Panc1 (cell line): Measurements from ENCODE around the gene SMG6.

Source experiments
- CTCF ChIP-seq: fragments of 450-650 bp; IDR thresholded peaks from 2 replicates; pipeline ENCODE4 v1.5.1; 2017; ENCODE audit warnings: mild to moderate bottlenecking
- POLR2AphosphoS5 ChIP-seq: IDR thresholded peaks from 2 replicates; pipeline ENCODE4 v1.6.1; 2012; ENCODE audit warnings: mild to moderate bottlenecking, low read depth, low read length, moderate library complexity
- TCF7L2 ChIP-seq: IDR thresholded peaks from 2 replicates; pipeline ENCODE4 v1.6.1; 2011; ENCODE audit warnings: mild to moderate bottlenecking, low read depth, low read length, inconsistent platforms
- TF ChIP-seq, protein P1 (sequence below), 2 experiments: IDR thresholded peaks; 2 replicates each; pipeline ENCODE4 v1.6.1; 2011 to 2012; ENCODE audit warnings: low read depth in 2 of 2, control low read depth in 1 of 2, low read length in 1 of 2, mild to moderate bottlenecking in 1 of 2, moderate library complexity in 1 of 2; ENCODE audit not compliant: insufficient read depth in 1 of 2

DNA sequence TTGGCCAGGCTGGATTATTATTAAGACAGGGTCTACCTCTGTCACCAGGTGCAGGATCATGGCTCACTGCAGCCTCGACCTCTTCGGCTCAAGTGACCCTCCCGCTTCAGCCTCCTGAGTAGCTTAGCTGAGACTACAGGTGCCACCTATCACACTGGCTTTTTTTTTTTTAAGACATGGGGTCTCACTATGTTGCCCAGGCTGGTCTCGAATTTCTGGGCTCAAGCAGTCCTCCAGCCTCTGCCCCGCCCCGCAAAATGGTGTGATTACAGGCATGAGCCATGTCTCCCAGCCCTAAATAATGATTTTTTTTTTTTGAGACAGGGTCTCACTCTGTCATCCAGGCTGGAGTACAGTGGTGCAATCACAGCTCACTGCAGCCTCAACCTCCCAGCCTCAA is 256.0 kb downstream of the SMG6 start:
- TF ChIP-seq CTCF, result no peak
- TF ChIP-seq, protein P1, sequence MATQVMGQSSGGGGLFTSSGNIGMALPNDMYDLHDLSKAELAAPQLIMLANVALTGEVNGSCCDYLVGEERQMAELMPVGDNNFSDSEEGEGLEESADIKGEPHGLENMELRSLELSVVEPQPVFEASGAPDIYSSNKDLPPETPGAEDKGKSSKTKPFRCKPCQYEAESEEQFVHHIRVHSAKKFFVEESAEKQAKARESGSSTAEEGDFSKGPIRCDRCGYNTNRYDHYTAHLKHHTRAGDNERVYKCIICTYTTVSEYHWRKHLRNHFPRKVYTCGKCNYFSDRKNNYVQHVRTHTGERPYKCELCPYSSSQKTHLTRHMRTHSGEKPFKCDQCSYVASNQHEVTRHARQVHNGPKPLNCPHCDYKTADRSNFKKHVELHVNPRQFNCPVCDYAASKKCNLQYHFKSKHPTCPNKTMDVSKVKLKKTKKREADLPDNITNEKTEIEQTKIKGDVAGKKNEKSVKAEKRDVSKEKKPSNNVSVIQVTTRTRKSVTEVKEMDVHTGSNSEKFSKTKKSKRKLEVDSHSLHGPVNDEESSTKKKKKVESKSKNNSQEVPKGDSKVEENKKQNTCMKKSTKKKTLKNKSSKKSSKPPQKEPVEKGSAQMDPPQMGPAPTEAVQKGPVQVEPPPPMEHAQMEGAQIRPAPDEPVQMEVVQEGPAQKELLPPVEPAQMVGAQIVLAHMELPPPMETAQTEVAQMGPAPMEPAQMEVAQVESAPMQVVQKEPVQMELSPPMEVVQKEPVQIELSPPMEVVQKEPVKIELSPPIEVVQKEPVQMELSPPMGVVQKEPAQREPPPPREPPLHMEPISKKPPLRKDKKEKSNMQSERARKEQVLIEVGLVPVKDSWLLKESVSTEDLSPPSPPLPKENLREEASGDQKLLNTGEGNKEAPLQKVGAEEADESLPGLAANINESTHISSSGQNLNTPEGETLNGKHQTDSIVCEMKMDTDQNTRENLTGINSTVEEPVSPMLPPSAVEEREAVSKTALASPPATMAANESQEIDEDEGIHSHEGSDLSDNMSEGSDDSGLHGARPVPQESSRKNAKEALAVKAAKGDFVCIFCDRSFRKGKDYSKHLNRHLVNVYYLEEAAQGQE (IDR thresholded peaks at IDR 0.05; ENCODE audit: insufficient read depth in 1 of 2, low read depth in 2 of 2, low read length in 1 of 2), result no peak
- no peak for TF ChIP-seq POLR2AphosphoS5
- TF ChIP-seq TCF7L2, result no peak
